Right hindlimb (tissue), 1 donor: ENCODE results near the gene IL4R.
"Not testable (repeated sequence)": the region's sequence is repeated elsewhere in the genome, so short reads cannot be mapped to it uniquely, and the experiment has no call there.

Experiments used
- DNase-seq: peaks from one replicate; pipeline ENCODE4 v3.0.0-alpha.2; 2018

IL4R gene

DNA sequence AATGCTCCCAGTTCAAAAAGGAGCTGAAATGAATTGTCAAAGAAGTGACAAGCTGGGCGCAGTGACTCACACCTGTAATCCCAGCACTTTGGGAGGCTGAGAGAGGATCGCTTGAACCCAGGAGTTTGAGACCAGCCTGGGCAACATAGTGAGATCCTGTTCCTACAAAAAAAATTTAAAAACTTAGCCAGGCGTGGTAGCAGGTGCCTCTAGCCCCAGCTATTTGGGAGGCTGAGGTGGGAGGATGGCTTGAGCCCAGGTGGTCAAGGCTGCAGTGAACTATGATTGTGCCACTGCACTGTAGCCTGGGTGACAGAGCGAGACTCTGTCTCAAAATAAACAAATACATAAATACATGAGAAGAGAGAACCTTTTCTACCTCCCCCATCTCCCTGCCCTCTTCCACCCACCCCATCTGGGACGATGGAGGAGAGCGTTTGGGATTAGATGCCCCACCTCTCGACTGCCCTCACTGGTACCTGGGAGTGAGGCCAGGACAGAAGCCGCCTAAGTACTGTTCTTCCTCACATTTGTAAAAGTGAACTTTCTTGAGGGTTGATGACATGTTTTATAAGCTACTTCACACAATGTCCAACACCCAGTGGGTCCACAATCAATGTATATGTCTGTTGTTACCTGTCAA, 2.4 kb downstream of the IL4R start:
- DNase-seq = no peak

DNA sequence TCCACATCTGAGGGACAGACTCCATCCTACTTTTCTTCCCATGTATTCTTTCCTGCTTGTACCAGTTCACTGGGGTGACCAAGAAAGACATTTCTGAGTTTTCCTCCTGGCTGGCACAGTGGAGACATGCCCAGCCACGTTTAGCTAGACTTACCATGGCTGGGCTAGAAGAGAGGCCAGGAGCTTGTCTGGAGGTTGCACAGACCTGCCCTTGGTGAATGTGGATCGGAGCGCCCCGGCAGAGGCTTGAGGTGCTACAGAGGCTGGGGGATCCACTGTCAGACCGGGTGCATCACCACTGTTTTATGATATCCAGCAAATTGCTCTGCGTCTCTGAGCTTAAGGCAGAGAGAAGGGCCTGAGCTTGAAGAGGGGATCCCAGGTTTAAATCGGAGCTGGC, 3.5 kb downstream of the IL4R start:
- no peak for DNase-seq

DNA sequence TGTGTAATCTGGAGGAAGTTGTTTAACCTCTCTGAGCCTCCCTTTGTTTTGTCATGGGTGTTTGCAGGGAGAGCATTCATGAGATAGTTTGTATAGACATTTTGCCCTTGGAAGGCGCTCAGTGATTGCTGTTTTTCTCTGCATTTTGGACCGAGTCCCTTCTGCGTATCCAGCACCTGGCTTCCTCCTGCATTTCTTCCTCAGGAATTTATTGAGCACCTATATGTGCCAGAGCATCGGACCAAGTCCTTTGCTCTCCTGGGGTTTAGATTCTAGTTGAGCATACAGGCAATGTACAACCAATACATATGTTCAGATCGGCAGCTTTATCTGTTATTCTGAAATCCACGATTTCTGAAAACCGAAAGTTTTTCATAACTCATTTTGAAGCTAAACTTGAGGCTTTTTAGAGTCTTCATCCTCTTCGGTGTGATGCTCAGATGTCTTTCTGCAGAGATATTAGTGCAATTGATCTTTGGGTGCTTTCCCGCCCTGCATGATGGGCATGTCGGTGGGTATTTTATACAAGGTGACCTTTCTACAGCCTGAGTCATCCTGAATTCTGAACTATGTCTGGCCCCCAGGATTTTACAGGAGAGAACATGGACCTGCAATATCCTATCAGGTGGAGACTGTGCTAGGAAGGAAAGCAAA, 4.1 kb downstream of the IL4R start:
- no peak for DNase-seq

DNA sequence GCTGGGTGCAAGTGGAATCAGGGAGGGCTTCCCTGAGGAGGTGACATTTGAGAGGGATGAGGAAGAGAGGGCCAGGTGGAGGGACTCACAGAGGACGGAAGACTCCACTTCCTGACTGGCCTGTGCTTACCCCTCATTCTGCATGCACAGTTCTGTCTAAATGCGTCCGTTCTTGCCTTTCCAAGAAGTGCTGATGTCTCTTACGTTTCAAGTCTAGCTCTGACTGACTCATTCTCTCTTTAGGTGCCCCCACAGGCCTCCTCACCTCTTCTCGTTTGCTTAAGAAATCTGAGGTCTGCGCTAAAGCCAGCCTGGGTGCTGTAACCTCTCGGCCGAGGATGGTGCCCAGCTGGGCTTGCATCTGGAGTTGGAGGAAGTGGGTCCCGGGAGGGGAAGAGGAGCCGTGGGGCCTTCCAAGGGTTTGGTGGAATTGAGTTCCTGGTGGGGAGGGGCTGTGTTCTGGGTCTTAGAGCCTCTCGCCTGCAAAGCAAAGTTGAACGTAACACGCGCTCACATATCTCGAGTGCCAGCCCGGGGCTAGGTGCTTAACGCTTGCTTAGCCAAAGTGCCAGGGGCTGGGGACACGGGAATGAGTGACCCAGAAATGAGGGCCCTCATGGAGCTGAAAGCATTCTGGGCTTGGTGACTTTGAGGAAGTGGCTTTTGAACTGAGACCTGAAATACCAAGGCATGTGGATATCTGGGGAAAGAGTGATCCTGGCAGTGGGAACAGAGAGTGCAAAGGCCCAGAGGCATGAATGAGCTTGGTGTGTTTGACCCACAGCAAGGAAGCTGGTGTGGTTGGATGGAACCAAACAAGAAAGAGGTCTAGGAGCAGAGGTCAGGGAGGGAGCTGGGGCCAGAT, 4.8 kb downstream of the IL4R start:
- DNase-seq = peak; percentile 52

DNA sequence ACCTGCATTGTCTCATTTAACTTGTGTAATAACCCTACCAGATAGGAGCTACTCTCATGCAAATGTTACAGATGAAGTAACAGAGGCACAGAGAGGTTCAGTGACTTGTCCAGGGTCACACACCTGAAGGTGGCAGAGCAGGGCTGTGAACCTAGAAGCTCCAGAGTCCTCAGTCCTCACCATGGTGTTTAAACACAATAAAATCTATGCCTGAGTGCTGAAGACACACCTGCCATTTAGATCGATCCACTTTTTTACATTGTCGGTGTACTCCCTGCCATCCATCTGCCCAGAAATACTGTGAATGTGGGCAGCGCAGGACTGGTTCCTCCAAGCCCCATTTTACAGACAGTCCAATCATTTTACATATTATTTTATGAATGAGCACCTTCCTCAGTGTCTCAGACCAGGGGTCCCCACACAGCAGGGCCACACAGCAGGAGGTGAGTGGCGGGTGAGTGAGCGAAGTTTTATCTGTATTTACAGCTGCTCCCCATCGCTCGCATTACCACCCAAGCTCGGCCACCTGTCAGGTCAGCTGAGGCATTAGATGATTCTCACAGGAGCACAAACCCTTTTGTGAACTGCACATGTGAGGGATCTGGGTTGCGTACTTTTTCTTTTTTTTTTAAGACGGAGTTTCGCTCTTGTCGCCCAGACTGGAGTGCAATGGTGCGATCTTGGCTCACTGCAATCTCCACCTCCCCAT, 5.6 kb downstream of the IL4R start:
- no peak for DNase-seq

DNA sequence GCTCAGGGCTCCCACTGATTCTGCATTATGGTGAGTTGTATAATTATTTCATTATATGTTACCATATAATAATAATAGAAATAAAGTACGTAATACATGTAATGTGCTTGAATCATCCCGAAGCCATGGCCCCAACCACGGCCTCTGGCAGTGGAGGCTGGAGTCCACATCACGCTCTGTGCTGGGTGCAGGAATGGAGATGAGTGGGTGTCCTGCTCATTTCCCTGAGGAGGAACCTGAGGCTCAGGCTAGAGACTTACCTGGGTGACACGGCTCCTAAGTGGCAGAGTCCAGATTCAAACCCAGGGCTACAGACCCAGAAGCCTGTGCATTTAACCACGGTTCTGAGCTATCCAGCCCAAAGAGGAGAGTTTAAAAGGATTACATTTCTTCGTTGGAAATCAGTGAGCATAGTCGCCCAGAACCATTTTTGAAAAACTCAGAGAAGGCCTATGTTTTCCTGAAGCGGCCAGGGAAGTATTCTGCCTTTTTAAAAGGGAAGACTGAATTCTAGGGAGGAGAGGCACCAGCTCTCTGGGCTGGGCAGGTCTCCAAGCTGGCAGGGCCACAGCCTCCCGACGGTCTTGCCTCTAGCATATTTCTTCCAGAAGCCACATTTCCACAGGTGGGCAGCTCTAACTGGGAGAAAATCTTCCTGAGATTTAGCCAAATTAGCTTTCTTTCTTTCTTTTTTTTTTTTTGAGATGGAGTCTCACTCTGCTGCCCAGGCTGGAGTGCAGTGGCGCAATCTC, 6.7 kb downstream of the IL4R start:
- DNase-seq = no peak

DNA sequence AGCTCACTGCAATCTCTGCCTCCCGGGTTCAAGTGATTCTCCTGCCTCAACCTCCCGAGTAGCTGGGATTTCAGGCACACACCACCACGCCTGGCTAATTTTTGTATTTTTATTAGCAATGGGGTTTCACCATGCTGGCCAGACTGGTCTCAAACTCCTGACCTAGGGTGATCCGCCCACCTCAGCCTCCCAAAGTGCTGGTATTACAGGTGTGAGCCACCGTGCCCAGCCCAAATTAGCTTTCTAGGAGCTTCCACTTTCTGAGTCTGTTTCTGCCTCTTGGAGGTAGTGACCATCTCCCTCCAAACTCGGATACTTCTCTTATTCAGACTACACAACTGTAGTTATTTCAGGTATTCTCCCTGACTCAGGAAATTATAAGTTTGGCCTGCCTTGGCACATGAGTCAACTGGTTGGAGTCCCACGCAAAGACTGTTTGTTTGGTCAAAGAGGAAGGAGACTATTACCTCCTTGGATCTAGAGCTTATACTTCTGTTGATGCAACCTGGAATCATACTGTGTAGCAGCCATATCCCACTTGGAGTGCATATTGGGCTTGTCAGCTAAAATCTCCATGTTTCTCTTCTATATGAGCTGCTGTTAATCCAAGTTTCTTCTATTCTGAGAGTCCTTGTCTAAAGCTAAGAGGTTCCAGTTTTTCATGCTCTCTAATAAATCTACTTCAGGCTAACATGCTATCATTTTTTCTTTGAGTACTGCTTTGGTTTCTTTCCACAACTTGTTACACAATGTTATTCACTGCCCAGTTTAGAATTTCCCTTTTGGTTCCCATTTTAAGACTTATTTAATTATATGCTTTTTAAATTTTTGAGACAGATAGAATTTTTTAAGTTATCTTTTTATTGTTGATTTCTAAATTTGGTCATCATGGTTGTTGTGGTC, 7.5 kb downstream of the IL4R start:
- no peak for DNase-seq

DNA sequence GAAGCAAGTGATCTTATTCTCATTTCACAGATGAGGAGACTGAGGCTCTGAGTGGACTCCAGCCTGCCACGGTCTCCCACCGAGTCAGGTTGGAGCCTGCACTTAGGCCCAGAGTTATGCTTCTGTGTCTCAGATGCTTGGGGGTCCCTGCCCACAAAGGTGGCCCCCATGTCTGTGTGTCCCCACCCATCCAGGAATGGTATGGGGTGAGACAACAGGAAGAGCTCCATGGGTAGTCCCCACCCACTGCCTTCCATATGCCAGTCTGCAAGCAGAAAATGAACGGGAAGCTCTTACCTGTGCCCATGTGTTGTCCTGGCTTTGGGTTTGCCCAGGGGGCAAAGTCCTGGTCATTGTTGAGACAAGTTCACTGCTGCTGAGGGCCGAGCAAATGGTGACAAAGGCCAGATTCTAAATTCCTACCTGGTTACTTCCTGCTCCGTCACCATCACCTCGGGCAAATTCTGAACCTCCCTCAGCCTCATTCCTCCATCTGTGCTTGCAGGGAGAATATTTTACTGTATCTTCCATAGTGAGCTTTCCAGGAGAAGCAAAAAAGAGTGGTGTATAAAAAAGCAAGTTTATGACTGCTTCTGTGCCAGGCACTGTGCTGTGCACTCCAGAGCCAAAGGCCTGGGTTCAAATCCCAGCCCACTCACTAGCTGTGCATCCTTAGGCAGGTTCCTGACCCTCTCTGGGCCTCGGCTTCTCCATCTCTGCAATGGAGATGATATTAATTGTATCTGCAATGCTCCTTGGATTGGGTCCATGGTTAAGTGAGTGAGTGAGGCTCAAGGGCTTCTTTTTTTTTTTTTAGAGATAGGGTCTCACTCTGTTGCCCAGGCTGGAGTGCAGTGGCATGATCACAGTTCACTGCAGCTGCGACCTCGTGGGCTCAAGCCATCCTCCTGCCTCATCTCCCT, 9.3 kb downstream of the IL4R start:
- no peak for DNase-seq

DNA sequence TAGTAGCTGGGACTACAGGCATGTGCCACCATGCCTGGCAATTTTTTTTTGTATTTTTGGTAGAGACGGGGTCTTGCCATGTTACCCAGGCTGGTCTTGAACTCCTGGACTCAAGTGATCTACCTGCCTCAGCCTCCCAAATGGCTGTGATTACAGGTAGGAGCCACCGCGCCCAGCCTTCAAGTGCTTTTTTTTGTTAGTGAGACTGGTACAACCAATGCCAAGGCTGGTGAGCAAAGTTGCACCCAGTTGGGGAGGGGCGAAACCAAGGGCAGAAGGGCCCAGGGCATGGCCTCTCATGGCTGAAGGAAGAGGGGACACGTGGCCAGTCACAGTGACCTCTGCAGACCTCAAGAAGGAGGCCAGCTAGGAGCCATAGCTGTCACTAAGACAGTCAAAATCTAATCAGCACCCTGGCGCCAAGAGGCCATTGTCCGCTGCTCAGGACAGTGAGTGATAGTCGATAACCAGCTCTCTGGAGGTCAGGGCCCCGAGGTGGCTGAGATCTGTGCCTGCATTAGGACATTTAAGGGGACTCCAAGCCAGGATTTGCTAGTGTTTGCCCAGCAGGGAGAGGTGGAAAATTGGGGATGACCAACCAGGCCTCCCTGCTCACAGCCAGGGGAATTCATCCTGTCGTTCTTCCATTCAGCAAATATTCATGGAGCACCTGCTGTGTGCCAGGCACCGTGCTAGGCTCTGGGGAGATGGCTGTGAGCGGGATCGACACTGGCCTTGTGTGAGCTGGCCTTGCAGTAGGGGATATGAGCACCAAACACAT, 10.2 kb downstream of the IL4R start:
- no peak for DNase-seq

DNA sequence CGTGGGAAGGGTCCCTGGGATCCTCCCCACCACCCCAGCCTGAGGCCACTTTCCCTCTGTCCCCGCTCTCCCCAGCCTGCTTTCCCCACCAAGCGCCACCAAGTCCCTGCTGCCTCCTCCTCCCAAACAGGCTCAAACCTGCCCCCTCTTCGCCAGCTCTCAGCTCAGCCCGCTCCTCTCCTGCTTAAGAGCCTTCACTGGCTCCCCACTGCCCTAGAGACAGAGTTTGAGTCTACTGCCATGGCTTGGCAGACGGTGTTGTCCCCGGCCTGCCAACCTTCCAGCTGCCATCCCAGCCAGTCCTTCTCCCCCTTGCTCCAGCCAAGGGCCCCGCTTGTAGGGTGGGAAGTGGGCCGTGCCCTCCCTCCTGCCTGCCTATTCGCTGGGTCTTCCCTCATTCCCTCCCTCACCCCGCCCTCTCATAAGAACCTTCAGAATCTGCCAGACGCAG, 11.1 kb downstream of the IL4R start:
- DNase-seq = peak; percentile 77

DNA sequence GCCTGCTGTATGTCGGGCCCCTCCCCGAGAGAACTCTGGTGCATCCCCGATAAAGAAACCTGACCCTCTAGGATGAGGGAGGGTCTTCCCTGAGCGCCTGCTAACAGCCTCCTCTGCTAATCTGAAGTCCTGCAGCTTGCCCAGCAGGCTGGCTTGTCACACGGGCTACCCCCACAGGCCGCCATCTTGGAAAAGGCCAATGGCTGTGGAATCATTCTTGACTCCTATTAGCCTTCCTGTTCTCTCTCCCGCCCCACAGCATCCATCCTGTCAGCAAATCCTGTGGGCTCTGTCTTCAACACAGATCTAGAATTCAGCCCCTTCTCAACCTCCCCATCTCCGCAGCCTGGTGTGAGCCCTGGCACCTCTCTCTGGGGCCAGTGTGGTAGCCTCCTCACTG, 12.0 kb downstream of the IL4R start:
- no peak for DNase-seq

DNA sequence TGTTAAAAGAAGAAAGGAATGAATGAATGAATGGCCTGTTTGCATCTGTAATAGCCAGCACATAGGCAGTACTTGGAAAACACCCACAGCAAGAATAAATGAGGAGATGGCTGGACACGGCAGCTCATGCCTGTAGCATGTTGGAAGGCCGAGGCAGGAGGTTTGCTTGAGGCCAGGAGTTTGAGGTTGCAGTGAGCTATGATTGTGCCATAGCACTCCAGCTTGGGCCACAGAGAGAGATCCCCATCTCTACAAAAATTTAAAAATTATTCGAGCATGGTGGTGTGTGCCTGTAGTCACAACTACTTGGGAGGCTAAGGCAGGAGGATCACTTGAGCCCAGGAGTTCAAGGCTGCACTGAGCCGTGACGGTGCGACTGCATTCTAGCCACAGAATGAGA, 12.5 kb downstream of the IL4R start:
- no peak for DNase-seq

DNA sequence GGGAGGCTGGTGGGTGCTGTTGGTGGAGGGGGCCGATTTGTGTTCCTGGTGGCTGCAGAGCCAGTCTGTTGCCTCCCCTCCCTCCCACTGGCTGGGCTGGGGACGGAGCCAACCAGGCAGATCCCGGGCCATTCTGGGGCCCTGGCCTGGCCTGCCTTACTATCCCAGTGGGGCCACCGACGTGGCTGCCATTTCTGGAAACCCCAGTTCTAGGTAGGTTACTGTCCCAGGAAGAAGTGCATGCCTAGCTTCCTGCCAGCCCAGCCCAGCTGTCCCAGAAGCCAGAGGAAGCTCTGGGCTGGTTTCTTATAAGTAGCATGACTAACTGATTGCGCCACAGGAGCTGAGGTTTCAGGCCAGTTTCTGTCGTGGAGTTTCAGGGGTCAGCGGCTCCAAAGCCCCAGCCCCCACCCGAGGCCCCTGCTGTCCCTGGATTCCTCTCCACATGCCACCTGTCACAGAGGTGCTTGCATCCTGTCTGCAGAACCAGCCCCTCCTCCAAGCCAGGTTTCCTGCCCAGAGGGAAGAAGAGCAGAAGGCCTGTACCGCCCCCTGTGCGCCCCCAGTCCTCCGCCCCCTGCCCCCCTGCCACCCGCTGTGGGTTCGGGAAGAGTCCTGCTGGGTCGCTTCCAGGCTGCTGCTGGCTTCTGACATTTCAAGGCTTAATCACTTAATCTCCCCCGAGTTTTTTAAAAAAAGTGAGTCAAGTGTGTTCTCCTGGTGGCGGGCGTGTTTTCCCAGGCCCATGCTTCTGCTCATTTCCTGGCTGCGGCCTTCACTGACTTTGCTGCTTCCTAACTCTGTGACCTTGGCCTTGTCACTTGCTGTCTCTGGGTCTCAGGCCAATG, 13.2 kb downstream of the IL4R start:
- DNase-seq = peak; percentile 78

DNA sequence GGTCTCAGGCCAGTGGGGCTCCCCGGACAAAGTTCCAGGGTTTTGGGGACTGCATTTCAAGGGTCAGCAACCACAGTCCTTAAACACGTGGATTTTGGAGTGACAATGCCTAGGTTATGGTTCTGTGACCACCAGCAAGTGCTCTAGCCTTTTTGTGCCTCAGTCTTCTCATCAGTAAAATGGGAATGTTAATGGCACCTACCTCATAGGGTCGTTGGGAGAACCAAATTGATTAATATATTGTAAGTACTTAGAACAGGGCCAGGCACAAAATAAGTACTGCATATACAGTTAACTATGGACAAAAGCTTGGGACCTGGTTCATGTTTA, 13.8 kb downstream of the IL4R start:
- DNase-seq = no peak

DNA sequence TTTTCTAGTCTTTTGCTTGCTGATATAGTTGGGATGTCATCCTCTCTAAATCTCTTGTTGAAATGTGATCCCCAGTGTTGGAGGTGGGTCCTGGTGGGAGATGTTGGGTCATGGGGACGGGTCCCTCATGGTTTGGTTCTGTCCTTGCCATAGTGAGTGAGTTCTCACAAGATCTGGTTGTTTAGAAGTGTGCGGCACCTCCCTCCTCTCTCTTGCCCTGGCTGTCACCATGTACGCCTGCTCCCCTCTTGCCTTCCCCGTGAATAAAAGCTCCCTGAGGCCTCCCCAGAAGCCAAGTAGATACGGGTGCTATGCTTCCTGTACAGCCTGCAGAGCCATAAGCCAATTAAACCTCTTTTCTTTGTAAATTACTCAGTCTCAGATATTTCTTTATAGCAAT, 15.2 kb downstream of the IL4R start:
- no peak for DNase-seq

DNA sequence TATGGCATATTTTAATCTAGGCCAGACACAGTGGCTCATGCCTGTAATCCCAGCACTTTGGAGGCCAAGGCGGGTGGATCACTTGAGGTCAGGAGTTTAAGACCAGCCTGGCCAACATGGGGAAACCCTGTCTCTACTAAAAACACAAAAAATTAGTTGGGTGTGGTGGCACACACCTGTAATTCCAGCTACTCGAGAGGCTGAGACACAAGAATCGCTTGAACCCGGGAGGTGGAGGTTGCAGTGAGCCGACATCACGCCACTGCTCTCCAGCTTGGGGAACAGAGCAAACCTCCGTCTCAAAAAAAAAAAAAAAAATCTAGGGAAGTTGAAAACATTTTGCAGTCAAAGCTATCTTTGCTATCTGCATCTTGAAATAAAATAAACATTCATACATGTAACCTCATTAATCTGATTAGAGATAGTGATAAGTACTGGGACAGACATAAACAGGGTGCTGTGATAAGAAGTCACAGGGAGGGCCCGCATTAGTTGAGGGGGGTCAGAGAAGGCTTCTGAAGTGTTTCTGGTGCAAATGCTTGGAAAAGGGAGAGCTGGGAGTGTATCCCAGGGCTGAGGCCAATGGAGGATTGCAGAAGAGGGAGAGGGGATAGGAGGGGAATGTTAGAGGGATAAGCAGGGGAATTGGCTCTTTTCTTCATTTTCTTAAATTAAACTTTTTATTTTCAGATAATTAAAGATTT, 15.8 kb downstream of the IL4R start:
- DNase-seq = not testable (repeated sequence)

DNA sequence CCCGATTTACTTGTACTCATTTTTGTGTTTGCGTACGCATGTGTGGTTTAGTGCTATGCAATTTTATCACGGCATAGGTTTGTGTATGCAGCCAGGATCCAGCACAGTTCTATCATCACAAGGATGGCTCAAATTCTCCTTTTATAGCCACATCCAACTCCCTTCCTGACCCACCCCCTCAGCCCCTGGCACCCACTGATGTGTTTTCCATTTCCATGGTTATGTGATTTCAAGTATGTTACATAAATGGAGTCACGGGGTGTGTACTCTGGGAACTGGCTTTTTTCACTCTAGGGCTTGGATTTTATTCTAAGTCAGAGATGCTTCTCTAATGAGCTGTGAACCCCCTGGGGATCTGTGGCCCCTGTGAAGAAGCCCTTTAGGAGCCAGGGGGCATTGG, 16.8 kb downstream of the IL4R start:
- peak; percentile 83 for DNase-seq

DNA sequence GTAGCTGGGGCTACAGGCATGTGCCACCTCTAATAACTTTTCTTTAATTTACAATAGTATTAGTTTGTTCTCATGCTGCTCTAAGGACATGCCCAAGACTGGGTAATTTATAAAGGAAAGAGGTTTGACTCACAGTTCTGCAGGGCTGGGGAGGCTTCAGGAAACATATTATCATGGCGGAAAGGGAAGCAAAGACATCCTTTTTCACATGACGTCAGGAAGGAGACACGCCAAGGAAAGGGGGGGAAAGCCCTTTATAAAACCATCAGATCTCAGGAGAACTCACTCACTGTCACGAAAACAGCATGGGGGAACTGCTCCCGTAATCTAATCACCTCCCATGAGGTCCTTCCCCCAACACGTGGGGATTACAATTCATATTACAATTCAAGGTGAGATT, 18.3 kb downstream of the IL4R start:
- DNase-seq = no peak
